GM12872 (cell line): Measurements from ENCODE around the gene GPATCH4.

Experiments used
- CTCF ChIP-seq: IDR thresholded peaks from 3 replicates; pipeline ENCODE4 v1.5.1; 2011; ENCODE audit warnings: low read depth, mild to moderate bottlenecking, low read length, moderate library complexity; ENCODE audit not compliant: insufficient read depth

GPATCH4 gene

GRCh38 chr1:156592158-156592909, 8.9 kb downstream of the GPATCH4 start:
- TF ChIP-seq CTCF, result no peak

GRCh38 chr1:156591432-156592157, 9.7 kb downstream of the GPATCH4 start, which contains the start of gene NAXE:
NAXE (plus strand) TSS chr1:156591776; CDS start chr1:156591805, 29 bp downstream.
- no peak for TF ChIP-seq CTCF

DNA sequence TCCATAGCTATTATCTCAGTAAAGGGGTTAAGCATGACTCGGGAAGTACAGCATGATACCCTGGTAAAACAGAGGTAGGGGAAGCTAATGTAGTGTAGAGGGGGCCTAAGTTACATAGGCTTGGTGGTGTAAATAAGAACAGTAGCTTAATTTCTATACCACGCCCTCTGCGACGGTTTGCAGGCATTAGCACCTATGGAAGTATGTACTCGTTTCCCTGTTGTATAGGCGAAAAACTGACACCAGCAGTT, 10.2 kb downstream of the GPATCH4 start:
- no peak for TF ChIP-seq CTCF

DNA sequence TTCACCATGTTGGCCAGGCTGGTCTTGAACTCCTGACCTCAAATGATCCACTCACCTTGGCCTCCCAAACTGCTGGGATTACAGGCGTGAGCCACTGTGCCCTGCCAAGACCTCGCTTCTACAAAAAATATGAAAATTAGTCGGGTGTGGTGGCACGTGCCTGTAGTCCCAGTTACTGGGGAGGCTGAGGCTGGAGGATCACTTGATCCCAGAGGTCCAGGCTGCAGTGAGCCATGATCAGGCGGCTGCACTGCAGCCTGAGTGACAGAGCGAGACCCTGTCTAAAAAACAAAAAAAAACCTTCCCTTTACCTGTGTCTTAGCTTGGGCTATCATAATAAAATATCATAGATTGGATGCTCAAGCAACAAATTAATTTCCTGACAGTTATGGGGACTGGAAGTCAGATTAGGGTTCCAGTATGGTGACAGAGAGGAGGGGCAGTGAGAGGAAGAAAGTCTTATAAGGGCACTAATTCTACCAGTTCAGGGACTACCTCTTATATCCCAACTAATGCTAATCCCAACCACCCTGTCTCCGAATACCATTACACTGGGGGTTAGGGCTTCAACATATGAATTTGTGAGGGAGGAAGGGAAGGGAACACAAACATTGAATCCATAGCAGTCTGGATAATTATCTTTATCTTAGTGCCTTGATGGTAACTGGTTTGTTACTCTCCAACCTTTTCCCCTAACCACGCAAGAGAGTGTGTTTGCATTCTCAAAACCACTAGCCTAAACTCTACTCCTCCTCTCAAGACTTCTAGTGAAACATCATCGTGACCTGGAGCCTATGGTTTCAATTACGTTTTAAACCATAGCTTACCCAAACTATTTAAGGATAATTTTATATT, 10.7 kb downstream of the GPATCH4 start:
- TF ChIP-seq CTCF, result no peak

- TF ChIP-seq CTCF, result no peak
These were observed 11.7 kb downstream of the GPATCH4 start for GRCh38 chr1:156589546-156589945.

- TF ChIP-seq CTCF, result no peak
These were observed 14.3 kb downstream of the GPATCH4 start for GRCh38 chr1:156586892-156587477.

DNA sequence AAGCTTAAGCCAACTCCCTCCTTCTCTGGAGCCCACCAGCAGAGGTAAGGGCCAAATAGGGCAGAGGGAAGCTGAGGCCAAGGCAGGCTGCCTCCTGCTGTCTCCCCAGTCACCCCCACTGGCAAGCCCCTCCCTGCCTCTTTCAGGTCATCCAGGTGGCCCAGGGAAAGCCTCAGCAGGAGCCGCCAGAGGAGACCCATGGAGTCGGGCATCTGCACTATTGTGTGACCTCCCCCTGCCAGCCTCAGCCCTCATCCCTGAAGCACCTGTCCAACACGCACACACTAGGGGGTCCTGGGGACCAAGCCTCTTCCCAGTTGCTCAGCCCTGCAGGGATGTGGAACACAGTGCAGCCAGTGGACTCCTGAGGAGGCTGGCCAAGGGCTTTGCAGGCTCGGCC, 15.0 kb downstream of the GPATCH4 start:
- no peak for TF ChIP-seq CTCF
